AG04449 (cell line): ENCODE data around the gene SPIRE1.
"Not testable (repeated sequence)": the region's sequence is repeated elsewhere in the genome, so short reads cannot be mapped to it uniquely, and the experiment has no call there.

Experiments used
- CTCF ChIA-PET: fragments of 350-600 bp; formaldehyde crosslinking; extraction: SDS; loops from one replicate; lab custom pipeline; 2021; ENCODE audit warnings: antibody characterized with exemption; lab: Yijun Ruan, JAX
- POLR2A ChIA-PET: fragments of 400-600, 350-600 bp; formaldehyde crosslinking; extraction: SDS; loops from one replicate; lab custom pipeline; 2020; ENCODE audit warnings: antibody characterized with exemption, inconsistent platforms; lab: Yijun Ruan, JAX
- DNase-seq: peaks from one replicate; pipeline ENCODE4 v3.0.0-alpha.2; 2010; ENCODE audit warnings: low read depth, low spot score
- H3K4me3 ChIP-seq: 2 replicates; pipeline ENCODE4 v1.5.1; 2011; ENCODE audit warnings: low read depth, mild to moderate bottlenecking, control low read depth, low read length
- TF ChIP-seq, protein P1 (sequence below): IDR thresholded peaks from one replicate; pipeline ENCODE4 v1.5.1; 2011; ENCODE audit warnings: mild to moderate bottlenecking, moderate library complexity, low read length, control low read depth, inconsistent platforms; ENCODE audit not compliant: insufficient read depth; ENCODE audit errors: missing control alignments

Gene SPIRE1

GRCh38 chr18:12543697-12544096 lies 114.2 kb downstream of the SPIRE1 start:
- no peak for DNase-seq
- CTCF ChIA-PET: no interaction called here
- TF ChIP-seq, protein P1, sequence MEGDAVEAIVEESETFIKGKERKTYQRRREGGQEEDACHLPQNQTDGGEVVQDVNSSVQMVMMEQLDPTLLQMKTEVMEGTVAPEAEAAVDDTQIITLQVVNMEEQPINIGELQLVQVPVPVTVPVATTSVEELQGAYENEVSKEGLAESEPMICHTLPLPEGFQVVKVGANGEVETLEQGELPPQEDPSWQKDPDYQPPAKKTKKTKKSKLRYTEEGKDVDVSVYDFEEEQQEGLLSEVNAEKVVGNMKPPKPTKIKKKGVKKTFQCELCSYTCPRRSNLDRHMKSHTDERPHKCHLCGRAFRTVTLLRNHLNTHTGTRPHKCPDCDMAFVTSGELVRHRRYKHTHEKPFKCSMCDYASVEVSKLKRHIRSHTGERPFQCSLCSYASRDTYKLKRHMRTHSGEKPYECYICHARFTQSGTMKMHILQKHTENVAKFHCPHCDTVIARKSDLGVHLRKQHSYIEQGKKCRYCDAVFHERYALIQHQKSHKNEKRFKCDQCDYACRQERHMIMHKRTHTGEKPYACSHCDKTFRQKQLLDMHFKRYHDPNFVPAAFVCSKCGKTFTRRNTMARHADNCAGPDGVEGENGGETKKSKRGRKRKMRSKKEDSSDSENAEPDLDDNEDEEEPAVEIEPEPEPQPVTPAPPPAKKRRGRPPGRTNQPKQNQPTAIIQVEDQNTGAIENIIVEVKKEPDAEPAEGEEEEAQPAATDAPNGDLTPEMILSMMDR: no peak
- POLR2A ChIA-PET: interaction anchor here (0.5 kb wide), 1 partner anchor 22 kb away, joined by 4 read pairs; no protein-coding TSS in a partner anchor
- H3K4me3 ChIP-seq: no peak overlapping the region

DNA sequence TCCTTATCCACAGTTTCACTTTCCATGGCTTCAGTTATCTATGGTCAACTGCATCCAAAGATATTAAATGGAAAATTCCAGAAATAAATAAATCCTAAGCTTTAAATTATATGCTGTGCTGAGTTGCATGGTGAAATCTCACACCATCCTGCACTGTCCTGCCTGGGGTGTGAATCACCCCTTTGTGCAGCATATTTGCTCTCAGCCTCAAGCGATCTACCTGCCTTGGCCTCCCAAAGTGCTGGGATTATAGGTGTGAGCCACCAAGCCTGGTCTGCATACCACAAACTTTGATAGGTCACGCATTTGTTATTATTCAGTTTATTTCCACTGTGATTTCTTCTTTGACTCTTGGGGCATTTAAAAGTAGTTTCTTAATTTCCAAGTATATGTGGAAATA lies 117.2 kb downstream of the SPIRE1 start:
- no peak overlapping the region for H3K4me3 ChIP-seq
- ChIA-PET POLR2A (no interaction called here), CTCF (interaction anchor here (0.8 to 1.6 kb wide), 4 partner anchors 9 to 122 kb away, joined by 3 to 5 read pairs (median 4); no protein-coding TSS in a partner anchor)
- TF ChIP-seq, protein P1: no peak
- DNase-seq: no peak

DNA sequence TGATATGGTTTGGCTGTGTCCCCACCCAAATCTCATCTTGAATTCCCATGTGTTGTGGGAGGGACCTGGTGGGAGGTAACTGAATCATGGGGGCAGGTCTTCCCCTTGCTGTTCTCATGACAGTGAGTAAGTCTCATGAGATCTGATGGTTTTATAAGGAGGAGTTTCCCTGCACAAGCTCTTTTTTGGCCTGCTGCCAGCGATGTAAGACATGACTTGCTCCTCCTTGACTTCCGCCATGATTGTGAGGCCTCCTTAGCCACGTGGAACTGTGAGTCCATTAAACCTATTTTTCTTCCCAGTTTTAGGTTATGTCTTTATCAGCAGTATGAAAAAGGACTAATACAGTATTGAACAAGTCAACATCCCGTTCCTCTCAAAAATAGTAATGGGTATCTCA lies 118.7 kb downstream of the SPIRE1 start:
- H3K4me3 ChIP-seq, DNase-seq, POLR2A ChIA-PET: not testable (repeated sequence)
- CTCF ChIA-PET: interaction anchor here (0.7 to 4.0 kb wide), 15 partner anchors 8 to 152 kb away, joined by 3 to 16 read pairs (median 4); no protein-coding TSS in a partner anchor

GRCh38 chr18:12534820-12535219 lies 123.1 kb downstream of the SPIRE1 start:
- TF ChIP-seq, protein P1: no peak
- DNase-seq: no peak
- ChIA-PET CTCF (no interaction called here), POLR2A (no interaction called here)
- no peak overlapping the region for H3K4me3 ChIP-seq

DNA sequence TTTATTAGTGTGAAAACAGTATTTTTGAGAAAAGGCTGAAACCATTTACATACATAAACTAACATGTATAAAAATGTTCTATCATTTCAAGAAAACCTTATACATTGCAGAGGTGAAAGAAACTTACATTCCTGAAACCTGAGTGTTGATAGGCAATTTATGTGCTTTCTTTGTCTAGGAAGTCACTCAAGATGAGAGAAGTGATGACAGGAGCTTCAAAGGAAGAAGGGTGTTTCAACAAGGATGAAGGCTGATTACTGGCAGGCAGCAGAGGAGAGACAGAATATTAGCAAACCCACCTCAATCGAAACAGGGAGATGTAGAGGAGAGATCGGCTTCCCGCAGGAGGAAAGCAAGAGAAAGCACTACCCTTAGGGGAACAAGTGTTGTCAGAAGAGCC lies 125.2 kb downstream of the SPIRE1 start:
- ChIA-PET POLR2A (no interaction called here), CTCF (interaction anchor here (1.8 kb wide), 1 partner anchor 126 kb away, joined by 4 read pairs; the partner anchor contains the start of gene SPIRE1)
- DNase-seq: no peak
- H3K4me3 ChIP-seq: no peak overlapping the region
- TF ChIP-seq, protein P1: no peak

GRCh38 chr18:12531749-12532148 lies 126.2 kb downstream of the SPIRE1 start:
- no peak for DNase-seq
- TF ChIP-seq, protein P1: no peak
- POLR2A ChIA-PET: no interaction called here
- no peak overlapping the region for H3K4me3 ChIP-seq
- CTCF ChIA-PET: interaction anchor here (1.0 kb wide), 1 partner anchor 8 kb away, joined by 4 read pairs; no protein-coding TSS in a partner anchor

GRCh38 chr18:12520442-12520992 lies 137.4 kb downstream of the SPIRE1 start:
- POLR2A ChIA-PET: no interaction called here
- H3K4me3 ChIP-seq: no peak overlapping the region
- CTCF ChIA-PET: interaction anchor here (0.7 to 1.4 kb wide), 3 partner anchors 8 to 75 kb away, joined by 3 to 6 read pairs (median 3); no protein-coding TSS in a partner anchor
- no peak for DNase-seq
- TF ChIP-seq, protein P1: no peak
